ENCODE data around the gene AGBL5.
"Not testable (repeated sequence)": the region's sequence is repeated elsewhere in the genome, so short reads cannot be mapped to it uniquely, and the experiment has no call there.

The AGBL5 gene

GRCh38 chr2:27093430-27094352 lies 42.2 kb downstream of the AGBL5 start:
- no peak for DNase-seq

GRCh38 chr2:27094353-27094984 lies 43.0 kb downstream of the AGBL5 start:
- no peak for DNase-seq

GRCh38 chr2:27095427-27095744 lies 43.9 kb downstream of the AGBL5 start:
- DNase-seq, result no peak

GRCh38 chr2:27095745-27096651 lies 44.5 kb downstream of the AGBL5 start:
- no peak for DNase-seq

GRCh38 chr2:27096748-27097297 lies 45.4 kb downstream of the AGBL5 start:
- DNase-seq, result no peak

GRCh38 chr2:27097341-27097740 lies 45.9 kb downstream of the AGBL5 start:
- no peak for DNase-seq

- no peak for DNase-seq
Observed at GRCh38 chr2:27099334-27099955, 48.0 kb downstream of the AGBL5 start.

- DNase-seq, result no peak
Observed at GRCh38 chr2:27100036-27100435, 48.6 kb downstream of the AGBL5 start.

GRCh38 chr2:27102329-27102728 lies 50.9 kb downstream of the AGBL5 start:
- no peak for DNase-seq

GRCh38 chr2:27105981-27106380 lies 54.5 kb downstream of the AGBL5 start:
- DNase-seq, result no peak

- DNase-seq, result no peak
Observed at GRCh38 chr2:27108221-27108620, 56.8 kb downstream of the AGBL5 start.

- no peak for DNase-seq
Observed at GRCh38 chr2:27109083-27109482, 57.6 kb downstream of the AGBL5 start.

- not testable (repeated sequence) for DNase-seq
Observed at GRCh38 chr2:27110603-27111352, 59.3 kb downstream of the AGBL5 start.

- DNase-seq, result not testable (repeated sequence)
Observed at GRCh38 chr2:27111392-27112078, 60.1 kb downstream of the AGBL5 start.

- DNase-seq, result no peak
Observed at GRCh38 chr2:27115519-27115918, 64.1 kb downstream of the AGBL5 start.

GRCh38 chr2:27117995-27118524 lies 66.6 kb downstream of the AGBL5 start:
- no peak for DNase-seq

GRCh38 chr2:27118525-27119329 lies 67.3 kb downstream of the AGBL5 start, which contains the start of gene CGREF1:
Gene CGREF1, minus strand, starts transcription at chr2:27119128. Its CDS starts 14,762 bp downstream, at chr2:27104366.
- DNase-seq, result no peak

- DNase-seq, result not testable (repeated sequence)
Observed at GRCh38 chr2:27119330-27119670, 67.8 kb downstream of the AGBL5 start.

Measured in activated gamma-delta T cell treated with Interleukin-2 at 50 U/mL for 16 hours (primary cell).